Measurements from ENCODE around the gene CCM2.
A peak's percentile ranks its signal among the peaks of the same experiment; 100 is the strongest.
"Not testable (repeated sequence)": the region's sequence is repeated elsewhere in the genome, so short reads cannot be mapped to it uniquely, and the experiment has no call there.

Gene CCM2

GRCh38 chr7:45105588-45106188, 105.7 kb downstream of the CCM2 start:
- DNase-seq, result no peak

GRCh38 chr7:45106820-45107219, 106.8 kb downstream of the CCM2 start:
- no peak for DNase-seq

GRCh38 chr7:45107356-45107755, 107.4 kb downstream of the CCM2 start:
- DNase-seq, result no peak

DNA sequence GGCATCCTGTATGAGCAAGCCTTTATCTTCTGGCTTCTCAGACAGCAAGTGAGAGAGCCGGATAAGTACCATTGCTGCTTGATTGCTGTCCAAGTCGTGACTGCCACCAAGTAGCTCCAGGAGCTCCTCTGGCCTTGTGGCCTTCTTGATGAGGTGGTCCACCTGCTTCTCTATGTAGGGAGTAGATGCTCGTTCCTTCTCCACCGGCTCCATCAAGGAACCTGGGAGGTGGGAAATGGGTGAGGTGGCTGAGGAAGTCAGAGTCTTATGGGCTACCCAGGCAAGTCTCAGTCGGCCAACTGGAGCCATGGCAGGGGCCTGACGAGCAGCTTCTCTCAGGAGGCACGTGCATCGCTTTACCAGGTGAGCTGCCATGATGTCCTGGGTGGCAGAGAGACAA, 108.9 kb downstream of the CCM2 start:
- no peak for DNase-seq

DNA sequence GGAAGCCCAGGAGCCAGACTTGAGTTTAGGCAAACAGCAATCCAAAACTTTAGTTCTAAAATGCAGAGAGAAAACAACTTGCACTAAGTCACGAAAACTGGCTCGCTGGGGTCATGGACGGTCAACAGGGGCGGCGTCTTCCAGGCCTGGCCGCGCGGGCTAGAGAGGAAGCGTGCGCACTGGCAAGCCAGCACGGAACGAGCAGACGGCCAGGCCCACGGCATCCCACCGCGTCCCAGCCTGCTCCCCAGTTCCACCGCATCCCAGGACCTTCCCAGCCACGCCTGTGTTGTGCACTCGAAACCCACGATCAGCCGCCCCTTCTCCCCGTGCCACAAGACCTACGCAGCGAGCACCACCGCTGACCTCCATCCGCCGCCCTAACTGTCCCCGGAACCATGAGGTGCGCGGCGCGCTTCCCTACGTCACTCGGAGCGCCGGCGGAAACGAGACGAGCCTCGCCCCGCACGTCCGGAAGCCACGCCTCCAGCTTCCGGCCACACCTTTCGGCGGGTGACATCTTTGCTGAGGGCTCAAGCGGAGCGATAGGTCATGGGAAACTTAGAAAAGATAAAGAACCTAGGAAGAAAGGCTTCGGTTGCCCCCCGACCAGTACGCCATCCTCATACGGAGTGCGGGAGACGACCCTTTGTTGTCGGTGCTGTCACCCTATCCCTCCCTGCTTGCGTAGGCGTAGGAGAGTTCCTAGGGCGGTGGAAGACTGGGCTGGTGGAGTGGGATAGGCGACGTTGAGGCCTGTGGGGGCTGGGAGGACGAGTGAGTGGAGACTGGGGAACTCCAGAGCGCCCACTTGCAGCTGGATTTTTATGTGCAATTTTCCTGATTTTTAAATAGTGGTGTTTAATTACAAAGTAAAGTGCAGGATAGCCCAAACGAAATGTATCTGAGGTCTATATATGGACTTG, 111.6 kb downstream of the CCM2 start, which contains the start of gene TBRG4:
TSS of gene TBRG4 (minus strand) at position 400 of the 926 bp plus-strand sequence. CDS start 2,460 bp downstream, outside the sequence.
- DNase-seq, result peak; percentile 92

GRCh38 chr7:45112648-45113047, 112.6 kb downstream of the CCM2 start:
- no peak for DNase-seq

- DNase-seq, result not testable (repeated sequence)
These were observed 114.3 kb downstream of the CCM2 start for GRCh38 chr7:45114257-45114656.

DNA sequence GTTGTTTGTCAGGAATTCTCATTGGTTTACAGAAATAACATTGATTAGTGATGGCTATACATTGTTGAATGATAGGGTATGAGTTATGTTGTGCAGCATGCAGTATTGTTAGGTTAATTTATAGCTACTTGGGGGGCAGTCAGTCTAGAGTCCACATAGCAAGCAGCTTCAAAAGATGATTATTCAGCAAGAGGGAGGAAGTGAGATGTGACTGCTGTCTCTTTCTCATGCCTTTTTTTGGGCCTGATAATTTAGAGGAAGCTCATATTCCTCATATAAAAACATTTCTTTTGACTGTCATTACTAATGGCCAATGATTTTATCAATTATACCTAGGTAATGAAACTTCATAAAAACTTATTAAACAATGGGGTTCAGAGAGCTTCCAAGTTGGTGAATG, 114.9 kb downstream of the CCM2 start:
- no peak for DNase-seq

- DNase-seq, result no peak
These were observed 116.0 kb downstream of the CCM2 start for GRCh38 chr7:45116048-45116447.

DNA sequence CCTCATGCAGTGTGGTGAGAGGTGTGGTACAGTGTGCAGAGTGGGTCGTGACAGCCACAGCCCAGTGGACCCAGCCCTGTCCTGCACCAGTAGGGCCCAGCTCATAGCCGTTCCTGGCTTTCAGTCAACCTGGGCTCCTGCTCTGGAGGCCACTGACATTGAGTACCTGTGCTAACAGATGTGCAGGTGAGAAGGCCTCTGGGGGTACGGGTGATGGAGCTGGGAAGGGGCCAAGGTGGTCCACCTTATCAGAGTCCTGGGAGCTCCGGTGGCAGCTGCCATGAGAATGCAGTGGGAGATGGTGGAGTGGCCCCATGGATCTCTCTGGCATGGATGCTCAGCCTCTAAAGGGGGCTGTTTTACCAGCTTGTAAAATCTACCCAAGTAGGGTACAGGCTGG, 117.6 kb downstream of the CCM2 start:
- no peak for DNase-seq

- DNase-seq, result no peak
These were observed 118.3 kb downstream of the CCM2 start for GRCh38 chr7:45118292-45118691.

DNA sequence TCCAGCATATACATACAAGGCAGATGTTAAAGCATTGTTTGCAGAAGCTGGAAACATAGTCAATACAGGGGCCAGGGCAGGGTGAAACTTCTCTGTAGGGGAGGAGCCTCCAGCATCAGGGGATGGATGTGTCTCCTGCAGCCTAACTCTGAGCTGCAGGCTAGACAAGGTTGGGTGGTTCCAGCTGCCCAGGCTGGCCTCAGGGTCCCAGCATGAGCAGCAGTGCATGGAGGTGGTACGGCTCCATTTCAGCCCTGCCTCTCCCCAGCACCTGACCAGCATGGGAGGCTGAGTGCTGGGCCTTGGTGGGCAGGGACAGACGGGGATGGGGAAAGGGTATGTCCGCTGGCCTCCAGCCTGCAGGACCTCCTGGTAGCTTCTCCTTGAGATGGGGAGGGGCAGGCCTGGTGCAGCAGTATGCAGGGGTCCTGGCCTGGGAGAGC, 118.9 kb downstream of the CCM2 start:
- no peak for DNase-seq

DNA sequence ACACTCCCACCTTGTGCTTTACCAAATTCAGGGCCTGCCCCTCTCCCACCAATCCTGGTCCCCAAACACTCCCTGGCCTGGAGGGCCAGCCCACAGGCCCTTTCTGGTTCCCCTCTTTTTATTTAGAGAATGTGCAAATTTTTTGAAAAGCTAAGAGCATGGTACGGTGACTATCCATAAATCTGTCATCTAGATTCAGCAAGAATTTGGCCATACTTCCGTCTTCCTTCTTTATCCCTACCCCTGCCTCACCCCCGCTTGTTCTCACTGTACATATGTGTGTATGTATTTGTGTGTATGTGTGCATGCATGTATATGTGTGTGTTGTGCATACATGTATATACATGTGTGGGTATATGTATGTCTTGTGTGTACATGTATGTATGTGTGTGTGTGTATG, 119.5 kb downstream of the CCM2 start:
- DNase-seq, result no peak

GRCh38 chr7:45122975-45123860, 123.2 kb downstream of the CCM2 start:
- DNase-seq, result no peak

DNA sequence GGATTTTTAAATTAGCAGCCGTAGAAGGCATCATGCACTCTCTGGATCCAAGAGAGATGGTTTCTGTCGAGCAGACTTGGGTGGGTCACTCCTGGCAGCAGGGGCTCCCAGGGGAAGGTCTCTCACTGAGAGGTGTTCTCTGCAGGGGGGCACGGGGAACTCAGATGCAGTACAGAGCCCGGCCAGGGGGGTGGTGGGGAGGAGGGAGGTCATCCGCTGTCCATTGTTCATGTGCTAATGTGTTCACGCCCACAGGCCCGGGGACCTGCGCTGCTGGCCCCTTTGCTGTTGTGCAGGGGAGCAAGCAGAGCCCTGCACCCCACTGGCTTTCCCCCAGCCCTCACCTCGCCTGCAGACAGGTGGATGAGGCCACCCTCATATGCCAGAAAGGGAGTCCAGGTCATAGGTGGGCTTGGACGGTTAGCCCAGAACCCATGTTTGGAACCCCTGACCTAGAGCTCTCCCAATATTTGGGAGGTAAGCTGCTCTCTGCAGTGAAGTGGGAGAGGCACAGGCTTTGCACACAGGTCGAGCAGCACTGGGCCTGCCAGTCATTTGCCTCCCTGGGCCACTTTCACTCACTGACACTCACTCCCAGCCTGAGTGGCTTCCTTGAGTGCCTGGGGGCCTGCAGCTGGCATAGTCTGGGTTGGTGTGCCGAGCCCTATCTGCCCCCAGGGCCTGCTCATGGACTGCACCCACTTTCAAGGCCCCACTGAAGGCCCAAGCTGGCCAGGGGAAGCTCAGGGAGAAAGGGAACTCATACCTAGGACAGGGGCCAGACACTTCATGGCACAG, 124.1 kb downstream of the CCM2 start:
- DNase-seq, result no peak

DNA sequence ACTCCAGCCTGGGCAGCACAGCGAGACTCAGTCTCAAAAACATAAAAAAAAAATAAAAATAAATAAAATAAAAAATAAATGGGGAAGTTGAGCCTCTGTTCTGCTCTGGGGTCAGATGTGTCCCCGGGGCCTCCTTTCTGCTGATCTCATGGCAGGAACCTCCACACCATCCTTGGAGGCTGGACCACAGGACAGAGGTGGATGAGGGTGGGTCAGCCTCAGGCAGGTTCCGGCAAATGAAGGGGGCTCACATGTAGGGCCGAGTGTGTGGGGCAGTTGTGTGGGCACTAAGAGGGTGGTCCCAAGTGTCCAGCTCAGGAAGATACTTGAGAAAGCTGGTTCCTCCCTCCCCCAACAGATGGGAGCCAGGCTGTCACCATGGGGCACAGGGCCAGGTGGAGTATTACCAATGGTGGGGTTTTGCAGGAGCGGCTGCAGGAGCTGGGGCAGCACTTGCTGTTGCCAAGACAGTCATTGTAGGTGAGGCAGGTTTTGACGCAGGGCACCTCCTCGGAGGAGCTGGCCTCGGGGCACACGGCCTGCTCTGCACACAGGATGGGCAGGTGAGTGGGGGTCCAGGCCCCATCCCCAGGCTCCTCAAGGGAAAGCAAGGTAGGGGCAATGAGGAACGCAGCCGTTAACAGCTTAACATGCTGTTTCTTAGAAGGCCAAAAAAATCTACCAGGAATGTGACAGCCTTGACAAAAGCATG, 125.3 kb downstream of the CCM2 start:
- no peak for DNase-seq

Measured in NCI-H2227 treated with DMSO at 0.1 percent for 48 hours (cell line).